ENCODE results near the gene GYPC. TPM values are rescaled to one million over a fixed set of nuclear protein-coding genes. Genes with fewer than 3 reads are reported as not detected.

The GYPC gene
- total and polyA plus RNA-seq, 2 experiments from 2014 or later: 42.6 to 45.8 TPM

DNA sequence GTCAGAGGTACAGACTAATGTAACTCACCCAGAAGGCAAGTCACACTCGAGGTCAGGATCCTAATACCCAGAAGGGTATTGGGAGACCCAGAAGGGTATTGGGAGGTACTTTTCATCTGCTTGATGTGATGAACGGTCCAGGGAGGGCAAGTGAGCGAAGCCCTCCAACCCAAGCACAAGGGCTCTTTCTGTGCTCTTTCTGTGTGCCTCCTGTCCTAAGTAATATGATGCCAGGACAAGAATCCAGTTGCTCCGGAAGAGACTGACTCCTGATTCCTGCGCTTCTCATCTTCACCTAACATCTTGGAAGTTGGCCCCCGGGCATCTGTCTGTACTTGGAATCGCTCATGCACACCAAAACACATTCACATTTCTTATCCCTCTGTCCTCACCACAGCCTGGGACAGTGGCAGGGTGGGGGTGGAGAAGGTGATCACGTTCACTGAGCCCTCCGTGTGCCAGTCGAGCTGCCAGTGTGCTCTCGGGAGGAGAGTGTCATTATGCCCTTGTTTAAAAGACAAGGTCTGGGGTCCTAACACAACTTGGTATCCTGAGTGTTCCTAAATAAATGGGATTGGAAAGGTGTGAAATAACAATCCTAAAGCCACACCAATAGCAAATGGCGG lies 17.1 kb downstream of the GYPC start:
- Histone ChIP-seq H3K27me3 (replicated peaks; ENCODE audit: insufficient read depth) (no peaks in the 10 kb centered on the region), H3K9me2 (ENCODE audit: insufficient read depth) (no peaks in the 10 kb centered on the region), H3K27ac (no peak overlapping the region), H3K4me3 (no peak overlapping the region), H3K4me1 (ENCODE audit: insufficient read depth) (no peaks in the 10 kb centered on the region), H3K9ac (no peak overlapping the region), H3K9me3 (ENCODE audit: low read depth) (no peaks in the 10 kb centered on the region), H3K36me3 (ENCODE audit: low read depth) (no peaks in the 10 kb centered on the region), H2AFZ (no peak overlapping the region), H4K20me1 (ENCODE audit: insufficient read depth) (no peaks in the 10 kb centered on the region), H3K4me2 (ENCODE audit: unreplicated experiment) (no peak overlapping the region), H3F3A (ENCODE audit: insufficient read depth) (no peaks in the 10 kb centered on the region), H3K79me2 (ENCODE audit: insufficient read depth) (no peaks in the 10 kb centered on the region)
- TF ChIP-seq EZH2 (IDR thresholded peaks at IDR 0.05; ENCODE audit: insufficient read depth, poor library complexity, severe bottlenecking): no peak
- TF ChIP-seq EZH2phosphoT487 (IDR thresholded peaks at IDR 0.05; ENCODE audit: insufficient read depth, low read depth): no peak
- in situ Hi-C loops (cut with MboI): no loop called here
- DNase-seq: no peak
- WGBS, 2 experiments (ENCODE audit: low coverage in 1 of 2, low lambda C conversion rate in 2 of 2, missing lambda C conversion rate in 2 of 2): 87 to 88% methylated on average over 12 of the region's 12 CpGs

DNA sequence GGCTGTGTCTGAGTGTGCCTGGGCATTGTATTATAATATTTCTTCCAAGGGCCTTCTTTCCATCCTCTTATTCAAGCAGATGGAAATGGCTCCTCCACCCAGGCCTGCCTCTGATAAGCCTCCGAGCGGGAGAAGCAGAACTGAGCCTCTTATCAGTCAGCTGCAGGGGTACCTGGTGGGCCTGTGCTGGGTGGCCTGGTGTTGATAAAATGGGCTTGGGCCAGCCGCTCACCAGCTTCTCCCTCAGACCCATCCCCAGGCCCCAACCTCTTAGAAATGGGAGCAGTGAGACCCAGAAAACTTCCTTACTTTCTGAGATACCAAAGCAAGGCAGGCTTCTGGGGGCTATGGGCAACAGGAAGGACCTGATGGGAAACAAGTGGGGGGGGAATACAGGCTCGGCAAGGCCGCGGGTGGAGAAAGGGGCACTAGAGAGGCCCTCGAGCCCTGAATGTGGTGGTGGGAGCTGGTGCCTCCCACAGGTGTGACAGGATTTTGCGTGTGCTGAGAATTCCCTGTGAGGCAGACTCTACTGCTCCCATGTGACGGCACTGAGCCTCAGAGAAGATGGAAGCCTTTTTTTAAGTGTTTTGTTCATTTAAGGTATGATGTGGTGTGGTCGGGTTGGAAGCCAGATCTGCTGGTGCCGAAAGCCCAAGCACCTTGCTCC lies 18.3 kb downstream of the GYPC start:
- H3K9me2 ChIP-seq (ENCODE audit: insufficient read depth): no peaks in the 10 kb centered on the region
- H2AFZ ChIP-seq: no peak overlapping the region
- in situ Hi-C loops (cut with MboI): no loop called here
- H3K9ac ChIP-seq: no peak overlapping the region
- H3K4me3 ChIP-seq: no peak overlapping the region
- H3K27ac ChIP-seq: no peak overlapping the region
- H3K27me3 ChIP-seq (replicated peaks; ENCODE audit: insufficient read depth): no peaks in the 10 kb centered on the region
- H3K4me1 ChIP-seq (ENCODE audit: insufficient read depth): no peaks in the 10 kb centered on the region
- no peaks in the 10 kb centered on the region for H3K79me2 ChIP-seq (ENCODE audit: insufficient read depth)
- H3K9me3 ChIP-seq (ENCODE audit: low read depth): no peaks in the 10 kb centered on the region
- 84 to 90% methylated on average over 11 of the region's 11 CpGs for WGBS, 2 experiments (ENCODE audit: low coverage in 1 of 2, low lambda C conversion rate in 2 of 2, missing lambda C conversion rate in 2 of 2)
- no peaks in the 10 kb centered on the region for H3K36me3 ChIP-seq (ENCODE audit: low read depth)
- TF ChIP-seq EZH2 (IDR thresholded peaks at IDR 0.05; ENCODE audit: insufficient read depth, poor library complexity, severe bottlenecking) (no peak), EZH2phosphoT487 (IDR thresholded peaks at IDR 0.05; ENCODE audit: insufficient read depth, low read depth) (no peak)
- no peak overlapping the region for H3K4me2 ChIP-seq (ENCODE audit: unreplicated experiment)
- DNase-seq: no peak
- H4K20me1 ChIP-seq (ENCODE audit: insufficient read depth): no peaks in the 10 kb centered on the region
- H3F3A ChIP-seq (ENCODE audit: insufficient read depth): no peaks in the 10 kb centered on the region

DNA sequence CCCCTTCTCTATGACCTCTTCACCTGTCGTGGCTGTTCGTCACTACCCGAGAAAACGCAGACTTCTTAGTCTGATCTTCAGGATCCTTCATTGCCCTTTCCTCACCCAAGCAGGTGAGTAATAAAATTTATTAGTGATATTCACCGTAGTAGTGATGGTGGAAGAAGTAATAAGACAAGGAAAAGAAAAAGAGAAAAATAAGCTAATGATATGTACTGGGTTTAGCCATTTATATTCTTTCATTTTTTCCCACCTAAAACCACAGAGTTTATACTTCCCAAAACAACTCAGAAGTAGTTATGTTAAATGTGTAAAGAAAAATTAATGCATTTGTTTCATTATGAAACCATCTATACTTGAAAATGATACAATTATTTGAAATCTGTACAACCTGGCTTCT lies 19.7 kb downstream of the GYPC start:
- H3K9ac ChIP-seq: no peak overlapping the region
- no peak overlapping the region for H3K4me3 ChIP-seq
- H3K79me2 ChIP-seq (ENCODE audit: insufficient read depth): no peaks in the 10 kb centered on the region
- H2AFZ ChIP-seq: no peak overlapping the region
- H3K36me3 ChIP-seq (ENCODE audit: low read depth): no peaks in the 10 kb centered on the region
- in situ Hi-C loops (cut with MboI): no loop called here
- DNase-seq: no peak
- no peaks in the 10 kb centered on the region for H3K27me3 ChIP-seq (replicated peaks; ENCODE audit: insufficient read depth)
- H3K9me2 ChIP-seq (ENCODE audit: insufficient read depth): no peaks in the 10 kb centered on the region
- no peak overlapping the region for H3K4me2 ChIP-seq (ENCODE audit: unreplicated experiment)
- no peaks in the 10 kb centered on the region for H4K20me1 ChIP-seq (ENCODE audit: insufficient read depth)
- no peaks in the 10 kb centered on the region for H3K9me3 ChIP-seq (ENCODE audit: low read depth)
- no peaks in the 10 kb centered on the region for H3F3A ChIP-seq (ENCODE audit: insufficient read depth)
- TF ChIP-seq EZH2phosphoT487 (IDR thresholded peaks at IDR 0.05; ENCODE audit: insufficient read depth, low read depth) (no peak), EZH2 (IDR thresholded peaks at IDR 0.05; ENCODE audit: insufficient read depth, poor library complexity, severe bottlenecking) (no peak)
- no peaks in the 10 kb centered on the region for H3K4me1 ChIP-seq (ENCODE audit: insufficient read depth)
- H3K27ac ChIP-seq: no peak overlapping the region
- 96 to 98% methylated on average over 5 of the region's 5 CpGs for WGBS, 2 experiments (ENCODE audit: low coverage in 1 of 2, low lambda C conversion rate in 2 of 2, missing lambda C conversion rate in 2 of 2)

DNA sequence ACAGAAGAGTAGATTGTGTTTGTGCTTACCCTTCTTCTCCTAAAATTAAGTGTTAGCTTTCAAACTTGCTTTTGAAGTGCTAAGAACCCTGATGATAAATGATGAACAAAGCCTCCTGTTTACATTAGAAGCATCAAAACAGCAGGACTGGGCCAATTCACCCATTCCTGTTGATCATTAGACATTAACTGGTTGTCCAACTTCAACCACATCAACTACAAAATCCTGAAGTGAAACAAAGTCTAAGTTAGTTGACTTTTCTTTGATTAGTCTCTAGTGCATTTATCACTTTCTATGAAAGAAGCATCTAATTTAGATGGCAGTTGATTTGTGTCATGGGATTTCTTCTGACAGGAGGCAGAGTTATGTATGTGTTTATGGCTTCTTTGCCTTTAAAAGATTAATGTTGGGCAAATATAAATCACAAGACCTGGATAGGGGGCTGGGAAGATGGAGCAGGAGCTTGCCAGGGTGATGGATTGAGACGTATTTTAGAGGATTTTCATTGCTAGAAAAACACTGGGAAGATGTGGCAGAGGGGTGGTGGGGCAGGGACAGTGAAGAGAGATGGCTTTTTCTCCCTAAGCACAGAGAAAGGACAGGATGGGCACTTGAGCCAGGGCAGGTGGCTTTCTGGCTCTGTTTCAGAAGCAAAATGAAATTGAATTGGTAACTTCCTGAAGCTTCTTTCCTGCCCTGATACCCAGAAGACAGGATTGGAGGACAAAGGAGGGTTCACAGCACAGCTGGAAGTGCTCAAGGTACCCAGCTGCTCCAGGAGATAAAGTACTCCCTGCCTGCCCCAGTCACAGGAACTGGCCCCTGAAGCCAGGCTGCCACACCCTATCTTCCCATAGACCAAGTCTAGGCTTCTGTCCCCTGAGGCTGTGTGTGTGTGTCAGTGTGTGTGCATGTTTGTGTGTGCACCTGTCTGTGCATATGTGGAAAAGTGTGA lies 20.5 kb downstream of the GYPC start:
- 72 to 88% methylated on average over 1 of the region's 1 CpG for WGBS, 2 experiments (ENCODE audit: low coverage in 1 of 2, low lambda C conversion rate in 2 of 2, missing lambda C conversion rate in 2 of 2)
- Histone ChIP-seq H3K4me3 (no peak overlapping the region), H3K9me2 (ENCODE audit: insufficient read depth) (no peaks in the 10 kb centered on the region), H3K9ac (no peak overlapping the region), H3K27ac (no peak overlapping the region), H2AFZ (no peak overlapping the region), H3K4me1 (ENCODE audit: insufficient read depth) (no peaks in the 10 kb centered on the region), H3K36me3 (ENCODE audit: low read depth) (no peaks in the 10 kb centered on the region), H3K9me3 (ENCODE audit: low read depth) (no peaks in the 10 kb centered on the region), H3F3A (ENCODE audit: insufficient read depth) (no peaks in the 10 kb centered on the region), H4K20me1 (ENCODE audit: insufficient read depth) (no peaks in the 10 kb centered on the region), H3K4me2 (ENCODE audit: unreplicated experiment) (no peak overlapping the region), H3K79me2 (ENCODE audit: insufficient read depth) (no peaks in the 10 kb centered on the region), H3K27me3 (replicated peaks; ENCODE audit: insufficient read depth) (no peaks in the 10 kb centered on the region)
- TF ChIP-seq EZH2 (IDR thresholded peaks at IDR 0.05; ENCODE audit: insufficient read depth, poor library complexity, severe bottlenecking): no peak
- TF ChIP-seq EZH2phosphoT487 (IDR thresholded peaks at IDR 0.05; ENCODE audit: insufficient read depth, low read depth): no peak
- in situ Hi-C loops (cut with MboI): no loop called here
- no peak for DNase-seq

Data from GM23248 (cell line).